Vagina (tissue), 2 donors: Measurements from ENCODE around the gene ZFAND2B. TPM values are rescaled to one million over a fixed set of nuclear protein-coding genes. Genes with fewer than 3 reads are reported as not detected.

Experiments
- DNase-seq, 2 donors: peaks; one replicate each; pipeline ENCODE4 v3.0.0-alpha.2; 2017; ENCODE audit errors: extremely low spot score in 2 of 2
- H3K27ac ChIP-seq: fragments of 200-600 bp; sonication (generic); one replicate; pipeline ENCODE4 v1.5.1; 2019
- H3K27me3 ChIP-seq: fragments of 200-600 bp; sonication (generic); one replicate; pipeline ENCODE4 v1.5.1; 2019
- H3K36me3 ChIP-seq, 2 donors: fragments of 200-600 bp; sonication (generic); one replicate each; pipeline ENCODE4 v1.5.1; 2017 to 2019
- H3K4me1 ChIP-seq: fragments of 200-600 bp; sonication (generic); one replicate; pipeline ENCODE4 v1.5.1; 2019
- H3K4me3 ChIP-seq, 2 donors: fragments of 200-600 bp; sonication (generic); 1 replicate in 1 of 2; 2 replicates in 1 of 2; pipeline ENCODE4 v1.5.1; 2016 to 2019
- H3K9me3 ChIP-seq: fragments of 200-600 bp; sonication (generic); one replicate; pipeline ENCODE4 v1.5.1; 2019
- CTCF ChIP-seq, 3 experiments: fragments of 450-650 bp in 2 of 3; fragments of 200-600 bp in 1 of 3; sonication (generic) in 1 of 3; IDR thresholded peaks; one replicate each; pipeline ENCODE4 v1.5.1; 2017 to 2019; ENCODE audit warnings: antibody characterized with exemption in 3 of 3, mild to moderate bottlenecking in 2 of 3, moderate library complexity in 2 of 3
- POLR2A ChIP-seq, 2 donors: fragments of 450-650 bp; IDR thresholded peaks; one replicate each; pipeline ENCODE4 v1.6.1; 2017; ENCODE audit warnings: antibody characterized with exemption in 2 of 2, mild to moderate bottlenecking in 2 of 2, moderate library complexity in 2 of 2
- POLR2AphosphoS5 ChIP-seq, 2 donors: sonication (generic); formaldehyde crosslinking; IDR thresholded peaks; one replicate each; pipeline ENCODE4 v1.9.0; 2017; ENCODE audit warnings: antibody characterized with exemption in 2 of 2, mild to moderate bottlenecking in 2 of 2, low read depth in 1 of 2; ENCODE audit not compliant: insufficient read depth in 1 of 2
- intact Hi-C: fragments of 100-400 bp; cut with DNase I; formaldehyde crosslinking; loops from one replicate; pipeline ENCODE4 v1.15.1; 2023
- total RNA-seq: library from RNA; depleted of rRNA; stranded (reverse); fragments of >200 nt; gene quantifications from one replicate; pipeline ENCODE4 v1.2.3, GENCODE V29; 2016

Gene ZFAND2B
- total RNA-seq, 1 donor from 2014 or later: 52.1 TPM

DNA sequence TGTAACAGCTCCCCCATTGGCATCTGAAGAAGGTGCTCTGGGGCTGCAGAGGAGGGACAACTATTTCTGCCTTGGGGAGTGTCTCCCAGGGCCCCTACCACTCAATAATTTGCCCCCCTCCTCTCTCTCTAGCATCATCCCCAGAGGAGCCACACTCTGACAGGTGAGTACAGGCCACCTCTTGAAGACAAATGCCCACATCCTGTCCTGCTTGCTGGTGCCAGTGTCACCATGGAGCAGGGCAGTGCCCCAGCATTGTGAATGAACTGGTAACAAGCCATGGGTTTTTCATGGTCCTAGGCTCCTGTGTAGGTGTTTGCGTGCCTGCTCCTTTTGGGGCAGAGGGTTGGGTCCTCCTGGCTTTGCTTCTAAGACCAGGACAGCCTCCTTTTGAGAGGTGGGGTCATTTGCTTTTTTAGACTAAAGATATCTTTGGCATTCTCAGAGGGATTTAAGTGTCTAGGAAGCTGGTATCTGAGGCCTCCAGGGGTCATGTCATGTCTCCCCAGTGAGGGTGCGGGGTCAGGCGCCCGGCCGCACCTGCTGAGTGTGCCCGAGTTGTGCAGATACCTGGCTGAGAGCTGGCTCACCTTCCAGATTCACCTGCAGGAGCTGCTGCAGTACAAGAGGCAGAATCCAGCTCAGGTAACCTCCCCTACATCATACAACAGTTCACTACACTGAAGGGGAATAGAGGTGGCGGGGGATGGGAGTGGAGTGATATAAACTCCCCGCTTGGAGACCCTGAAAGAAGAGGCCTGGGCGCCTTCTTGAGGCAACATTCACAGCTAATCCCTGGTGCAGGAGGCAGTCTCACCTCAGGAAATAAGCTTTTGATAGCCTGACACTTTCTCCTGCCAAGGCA is 26.7 kb upstream of the ZFAND2B start:
- intact Hi-C loops: no loop called here
- Histone ChIP-seq H3K9me3 (no peaks in the 10 kb centered on the region), H3K27me3 (no peaks in the 10 kb centered on the region), H3K36me3 (peaks cover 0 to 51% of the 10 kb centered on the region in 2 donors), H3K4me3 (no peak overlapping the region), H3K4me1 (peaks cover 37% of the 10 kb centered on the region), H3K27ac (no peak overlapping the region)
- TF ChIP-seq CTCF (IDR thresholded peaks at IDR 0.05) (no peak), POLR2A (IDR thresholded peaks at IDR 0.05) (no peak), POLR2AphosphoS5 (IDR thresholded peaks at IDR 0.05; ENCODE audit: insufficient read depth in 1 of 2, low read depth in 1 of 2) (no peak)
- DNase-seq: peak in 1 of 2 donors; percentile 79

- Histone ChIP-seq H3K9me3 (no peaks in the 10 kb centered on the region), H3K27me3 (no peaks in the 10 kb centered on the region), H3K4me1 (peaks cover 28% of the 10 kb centered on the region), H3K36me3 (peaks cover 0 to 46% of the 10 kb centered on the region in 2 donors), H3K4me3 (no peak overlapping the region), H3K27ac (no peak overlapping the region)
- TF ChIP-seq POLR2A (IDR thresholded peaks at IDR 0.05) (no peak), CTCF (IDR thresholded peaks at IDR 0.05) (no peak), POLR2AphosphoS5 (IDR thresholded peaks at IDR 0.05; ENCODE audit: insufficient read depth in 1 of 2, low read depth in 1 of 2) (no peak)
- DNase-seq: no peak
- intact Hi-C loops: no loop called here
Observed at GRCh38 chr2:219180961-219181360, 25.6 kb upstream of the ZFAND2B start.

DNA sequence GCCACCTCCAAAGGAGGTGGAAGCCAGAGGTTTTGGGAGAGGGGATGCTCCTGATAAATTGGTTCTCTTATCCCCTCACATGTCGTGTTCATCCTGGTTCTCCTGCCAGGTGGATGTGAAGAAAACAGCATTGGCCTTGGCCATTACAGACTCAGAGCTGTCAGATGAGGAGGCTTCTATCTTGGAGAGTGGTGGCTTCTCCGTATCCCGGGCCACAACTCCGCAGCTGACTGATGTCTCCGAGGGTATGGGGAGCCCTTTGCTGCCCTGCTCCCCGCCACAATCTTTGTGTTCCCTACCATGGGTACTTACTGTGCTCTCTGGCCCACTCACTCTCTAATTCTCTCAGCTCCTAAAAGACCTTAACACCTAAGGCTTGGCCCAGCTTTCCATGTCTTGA is 25.1 kb upstream of the ZFAND2B start:
- Histone ChIP-seq H3K27ac (no peak overlapping the region), H3K4me1 (peaks cover 25% of the 10 kb centered on the region), H3K4me3 (no peak overlapping the region), H3K36me3 (peaks cover 0 to 46% of the 10 kb centered on the region in 2 donors), H3K9me3 (no peaks in the 10 kb centered on the region), H3K27me3 (no peaks in the 10 kb centered on the region)
- peak in 1 of 2 donors; percentile 65 for DNase-seq
- TF ChIP-seq POLR2AphosphoS5 (IDR thresholded peaks at IDR 0.05; ENCODE audit: insufficient read depth in 1 of 2, low read depth in 1 of 2) (no peak), CTCF (IDR thresholded peaks at IDR 0.05) (no peak), POLR2A (IDR thresholded peaks at IDR 0.05) (no peak)
- intact Hi-C loops: no loop called here

DNA sequence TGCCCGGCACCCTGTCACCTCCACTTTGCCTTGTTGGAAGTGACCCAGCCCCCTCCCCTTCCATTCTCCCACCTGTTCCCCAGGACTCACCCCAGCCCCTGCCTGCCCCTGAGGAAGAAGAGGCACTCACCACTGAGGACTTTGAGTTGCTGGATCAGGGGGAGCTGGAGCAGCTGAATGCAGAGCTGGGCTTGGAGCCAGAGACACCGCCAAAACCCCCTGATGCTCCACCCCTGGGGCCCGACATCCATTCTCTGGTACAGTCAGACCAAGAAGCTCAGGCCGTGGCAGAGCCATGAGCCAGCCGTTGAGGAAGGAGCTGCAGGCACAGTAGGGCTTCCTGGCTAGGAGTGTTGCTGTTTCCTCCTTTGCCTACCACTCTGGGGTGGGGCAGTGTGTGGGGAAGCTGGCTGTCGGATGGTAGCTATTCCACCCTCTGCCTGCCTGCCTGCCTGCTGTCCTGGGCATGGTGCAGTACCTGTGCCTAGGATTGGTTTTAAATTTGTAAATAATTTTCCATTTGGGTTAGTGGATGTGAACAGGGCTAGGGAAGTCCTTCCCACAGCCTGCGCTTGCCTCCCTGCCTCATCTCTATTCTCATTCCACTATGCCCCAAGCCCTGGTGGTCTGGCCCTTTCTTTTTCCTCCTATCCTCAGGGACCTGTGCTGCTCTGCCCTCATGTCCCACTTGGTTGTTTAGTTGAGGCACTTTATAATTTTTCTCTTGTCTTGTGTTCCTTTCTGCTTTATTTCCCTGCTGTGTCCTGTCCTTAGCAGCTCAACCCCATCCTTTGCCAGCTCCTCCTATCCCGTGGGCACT is 24.0 kb upstream of the ZFAND2B start:
- intact Hi-C loops: no loop called here
- H3K27ac ChIP-seq: no peak overlapping the region
- TF ChIP-seq POLR2A (IDR thresholded peaks at IDR 0.05) (no peak), CTCF (IDR thresholded peaks at IDR 0.05) (no peak), POLR2AphosphoS5 (IDR thresholded peaks at IDR 0.05; ENCODE audit: insufficient read depth in 1 of 2, low read depth in 1 of 2) (no peak)

More for the DNA sequence above, 24.0 kb upstream of the ZFAND2B start:
- Histone ChIP-seq H3K27me3 (no peaks in the 10 kb centered on the region), H3K9me3 (no peaks in the 10 kb centered on the region), H3K4me1 (peaks cover 25% of the 10 kb centered on the region), H3K4me3 (no peak overlapping the region), H3K36me3 (peaks cover 0 to 46% of the 10 kb centered on the region in 2 donors)
- peak in 1 of 2 donors; percentile 74 for DNase-seq
